Endothelial cell of umbilical vein (primary cell): ENCODE data around the gene UBE4B.

ENCODE experiments used
- EZH2 ChIP-seq: IDR thresholded peaks from 2 replicates; pipeline ENCODE4 v1.6.1; 2012; ENCODE audit warnings: borderline replicate concordance, low read depth, mild to moderate bottlenecking, moderate library complexity, low read length, inconsistent platforms; ENCODE audit not compliant: severe bottlenecking
- FOS ChIP-seq: IDR thresholded peaks from 2 replicates; pipeline ENCODE4 v1.6.1; 2011; ENCODE audit warnings: mild to moderate bottlenecking, low read length, moderate library complexity, borderline replicate concordance; ENCODE audit not compliant: insufficient read depth
- GATA2 ChIP-seq: IDR thresholded peaks from 2 replicates; pipeline ENCODE4 v1.7.0; 2011; ENCODE audit warnings: low read depth, mild to moderate bottlenecking, moderate library complexity, mixed read lengths, low read length; ENCODE audit not compliant: insufficient read length, insufficient read depth
- POLR2A ChIP-seq: IDR thresholded peaks from 2 replicates; pipeline ENCODE4 v1.6.1; 2012; ENCODE audit warnings: low read depth, mild to moderate bottlenecking, control low read depth, low read length
- POLR2AphosphoS5 ChIP-seq: IDR thresholded peaks from 2 replicates; pipeline ENCODE4 v1.6.1; 2012; ENCODE audit warnings: low read depth, mild to moderate bottlenecking, control low read depth, low read length, moderate library complexity; ENCODE audit not compliant: insufficient read depth
- TF ChIP-seq, protein P1 (sequence below), 2 donors: IDR thresholded peaks; 1 replicate in 1 of 2; 2 replicates in 1 of 2; pipeline ENCODE4 v1.5.1; 2011; ENCODE audit warnings: low read length in 2 of 2, mild to moderate bottlenecking in 2 of 2, moderate library complexity in 2 of 2, control low read depth in 1 of 2, inconsistent platforms in 1 of 2, low read depth in 1 of 2; ENCODE audit not compliant: insufficient read depth in 1 of 2; ENCODE audit errors: extremely low read depth in 1 of 2

DNA sequence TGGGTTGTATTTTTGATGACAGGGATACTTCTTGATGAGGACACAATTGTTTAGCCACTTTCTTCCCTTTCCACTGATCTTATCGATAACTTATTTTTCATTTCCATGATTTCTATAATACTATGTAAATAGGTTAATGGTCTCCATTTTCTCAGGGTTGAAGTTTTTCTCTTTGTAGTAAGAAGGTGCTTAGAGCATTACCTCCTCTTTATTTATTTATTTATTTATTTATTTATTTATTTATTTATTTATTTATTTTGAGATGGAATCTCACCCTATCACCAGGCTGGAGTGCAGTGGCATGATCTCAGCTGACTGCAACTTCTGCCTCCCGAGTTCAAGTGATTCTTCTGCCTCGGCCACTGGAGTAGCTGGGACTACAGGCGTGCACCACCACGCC lies 70.4 kb downstream of the UBE4B start:
- TF ChIP-seq EZH2 (no peak), POLR2A (no peak), POLR2AphosphoS5 (no peak), GATA2 (no peak), FOS (no peak)
- TF ChIP-seq, protein P1, sequence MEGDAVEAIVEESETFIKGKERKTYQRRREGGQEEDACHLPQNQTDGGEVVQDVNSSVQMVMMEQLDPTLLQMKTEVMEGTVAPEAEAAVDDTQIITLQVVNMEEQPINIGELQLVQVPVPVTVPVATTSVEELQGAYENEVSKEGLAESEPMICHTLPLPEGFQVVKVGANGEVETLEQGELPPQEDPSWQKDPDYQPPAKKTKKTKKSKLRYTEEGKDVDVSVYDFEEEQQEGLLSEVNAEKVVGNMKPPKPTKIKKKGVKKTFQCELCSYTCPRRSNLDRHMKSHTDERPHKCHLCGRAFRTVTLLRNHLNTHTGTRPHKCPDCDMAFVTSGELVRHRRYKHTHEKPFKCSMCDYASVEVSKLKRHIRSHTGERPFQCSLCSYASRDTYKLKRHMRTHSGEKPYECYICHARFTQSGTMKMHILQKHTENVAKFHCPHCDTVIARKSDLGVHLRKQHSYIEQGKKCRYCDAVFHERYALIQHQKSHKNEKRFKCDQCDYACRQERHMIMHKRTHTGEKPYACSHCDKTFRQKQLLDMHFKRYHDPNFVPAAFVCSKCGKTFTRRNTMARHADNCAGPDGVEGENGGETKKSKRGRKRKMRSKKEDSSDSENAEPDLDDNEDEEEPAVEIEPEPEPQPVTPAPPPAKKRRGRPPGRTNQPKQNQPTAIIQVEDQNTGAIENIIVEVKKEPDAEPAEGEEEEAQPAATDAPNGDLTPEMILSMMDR (IDR thresholded peaks at IDR 0.05; ENCODE audit: extremely low read depth in 1 of 2, insufficient read depth in 1 of 2, low read depth in 1 of 2, low read length in 2 of 2), result no peak
